GM19351 (cell line): Measurements from ENCODE around the gene TCTN1.

ENCODE experiments used
- ATAC-seq: cut with Tn5 transposase; IDR thresholded peaks from one replicate; pipeline ENCODE4 v1.9.1; 2021; ENCODE audit warnings: mild to moderate bottlenecking, moderate library complexity; ENCODE audit not compliant: unreplicated experiment

TCTN1 gene

DNA sequence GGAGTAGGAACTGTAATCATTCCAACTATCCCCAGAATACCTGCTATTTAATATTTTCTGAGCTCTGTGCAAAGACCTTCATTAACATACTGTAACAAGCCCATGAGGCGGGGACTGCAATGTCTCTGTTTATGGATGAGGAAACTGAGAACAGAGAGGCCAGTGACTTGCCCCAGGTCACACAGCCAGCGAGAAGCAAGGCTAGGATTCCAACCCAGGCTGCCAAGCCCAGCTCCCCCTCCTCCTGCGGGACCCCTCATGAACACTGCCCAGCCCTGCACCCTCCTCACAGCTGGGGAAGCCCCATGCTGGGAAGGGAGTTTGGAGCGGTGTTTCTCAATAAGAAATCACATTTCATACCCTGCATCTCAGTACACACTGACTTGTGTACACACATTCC is 64.1 kb downstream of the TCTN1 start:
- peak; percentile 6 for ATAC-seq

DNA sequence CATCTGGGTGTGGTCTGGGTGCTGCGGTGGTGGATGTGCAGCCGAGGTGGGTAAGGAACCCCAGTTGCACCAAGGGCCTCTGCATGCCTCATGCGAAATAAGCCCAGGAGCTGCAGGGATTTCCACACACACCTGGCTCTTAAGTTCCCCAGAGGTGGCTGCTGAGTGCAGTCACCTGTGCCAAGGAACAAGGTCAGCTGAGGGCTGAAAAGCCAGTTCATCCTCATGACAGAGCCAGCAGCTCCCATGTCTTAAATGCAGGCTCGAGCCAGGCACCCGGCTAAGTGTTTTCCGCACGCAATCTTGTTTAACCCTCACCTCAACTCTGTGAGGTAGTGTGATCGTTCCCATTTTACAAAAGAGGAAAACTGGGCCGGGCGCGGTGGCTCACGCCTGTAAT is 65.3 kb downstream of the TCTN1 start:
- ATAC-seq = no peak

DNA sequence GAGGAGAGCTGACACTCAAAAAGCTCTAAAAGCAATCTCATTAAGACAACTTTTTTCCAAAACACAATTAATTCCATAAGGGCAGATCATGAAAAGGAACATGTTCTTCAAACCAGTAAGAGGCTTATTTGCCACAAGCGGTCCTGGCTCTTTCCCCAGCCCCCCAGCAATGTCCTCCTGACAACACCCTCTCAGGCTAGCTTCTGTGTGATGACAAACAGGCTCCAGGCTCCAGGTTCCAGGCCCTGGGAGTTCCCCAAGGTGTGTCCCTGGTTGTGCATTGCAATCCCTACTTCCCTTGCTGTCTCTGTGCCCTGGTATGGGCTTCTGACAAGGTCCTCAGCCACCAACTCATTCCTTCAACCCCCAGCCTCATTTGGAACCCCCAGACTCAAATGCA is 66.1 kb downstream of the TCTN1 start:
- no peak for ATAC-seq

- ATAC-seq = no peak
Measured at GRCh38 chr12:110683888-110684287, 70.0 kb downstream of the TCTN1 start.

DNA sequence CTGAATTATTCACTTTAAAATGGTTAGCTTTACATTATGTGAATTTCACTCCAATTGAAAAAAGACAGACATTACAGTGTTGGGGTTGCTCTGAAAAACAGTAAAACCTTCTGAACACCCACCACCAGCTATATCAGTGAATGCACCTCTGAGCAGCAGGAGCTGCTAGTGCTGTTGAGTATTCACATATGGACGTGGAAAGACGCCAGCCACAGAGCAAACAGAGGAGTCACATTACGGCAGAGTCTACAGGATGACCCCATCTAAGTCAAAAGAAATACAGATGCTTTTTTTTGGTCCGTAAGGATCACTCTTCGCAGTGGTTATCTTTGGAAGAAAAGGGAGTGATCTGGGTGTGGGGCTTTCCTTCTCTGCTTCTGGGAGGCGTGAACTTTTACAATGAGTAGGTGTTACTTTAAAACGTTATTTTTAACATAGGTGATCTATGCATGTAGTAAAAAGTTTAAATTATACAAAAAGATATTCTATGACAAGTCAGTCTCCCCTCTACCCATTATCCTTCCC is 70.4 kb downstream of the TCTN1 start:
- no peak for ATAC-seq

GRCh38 chr12:110686294-110686903 is 72.5 kb downstream of the TCTN1 start:
- no peak for ATAC-seq

GRCh38 chr12:110687396-110688169 is 73.7 kb downstream of the TCTN1 start:
- no peak for ATAC-seq

GRCh38 chr12:110688446-110689280 is 74.7 kb downstream of the TCTN1 start, which contains the start of gene HVCN1:
Gene HVCN1, minus strand, starts transcription at chr12:110689115. Its CDS starts 5,870 bp downstream, at chr12:110683245.
- ATAC-seq = peak; percentile 25

- peak; percentile 64 for ATAC-seq
Measured at GRCh38 chr12:110689281-110690126, 75.6 kb downstream of the TCTN1 start.

GRCh38 chr12:110690127-110690430 is 76.2 kb downstream of the TCTN1 start:
- no peak for ATAC-seq

DNA sequence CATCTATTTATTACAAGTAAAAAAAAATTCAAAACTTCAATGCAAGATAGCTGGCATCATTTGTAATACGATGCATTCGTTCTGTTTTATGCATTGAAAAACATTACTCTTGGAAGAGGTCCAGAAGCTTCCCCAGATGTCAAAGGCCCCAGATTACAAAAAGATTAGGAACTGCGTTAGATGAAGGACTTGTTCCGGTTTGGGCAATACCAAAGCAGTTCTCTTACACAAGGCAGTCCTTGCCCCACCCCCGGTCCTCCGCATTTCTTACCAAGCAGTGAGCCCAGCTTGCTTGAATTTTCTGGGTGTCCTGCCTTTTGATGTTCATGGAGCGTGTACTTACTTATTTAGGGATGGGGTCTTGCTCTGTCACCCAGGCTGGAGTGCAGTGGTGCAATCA is 79.8 kb downstream of the TCTN1 start:
- ATAC-seq = no peak

GRCh38 chr12:110694330-110694901 is 80.5 kb downstream of the TCTN1 start:
- ATAC-seq = no peak

- no peak for ATAC-seq
Measured at GRCh38 chr12:110696283-110696682, 82.4 kb downstream of the TCTN1 start.

- ATAC-seq = no peak
Measured at GRCh38 chr12:110697236-110697635, 83.3 kb downstream of the TCTN1 start.

DNA sequence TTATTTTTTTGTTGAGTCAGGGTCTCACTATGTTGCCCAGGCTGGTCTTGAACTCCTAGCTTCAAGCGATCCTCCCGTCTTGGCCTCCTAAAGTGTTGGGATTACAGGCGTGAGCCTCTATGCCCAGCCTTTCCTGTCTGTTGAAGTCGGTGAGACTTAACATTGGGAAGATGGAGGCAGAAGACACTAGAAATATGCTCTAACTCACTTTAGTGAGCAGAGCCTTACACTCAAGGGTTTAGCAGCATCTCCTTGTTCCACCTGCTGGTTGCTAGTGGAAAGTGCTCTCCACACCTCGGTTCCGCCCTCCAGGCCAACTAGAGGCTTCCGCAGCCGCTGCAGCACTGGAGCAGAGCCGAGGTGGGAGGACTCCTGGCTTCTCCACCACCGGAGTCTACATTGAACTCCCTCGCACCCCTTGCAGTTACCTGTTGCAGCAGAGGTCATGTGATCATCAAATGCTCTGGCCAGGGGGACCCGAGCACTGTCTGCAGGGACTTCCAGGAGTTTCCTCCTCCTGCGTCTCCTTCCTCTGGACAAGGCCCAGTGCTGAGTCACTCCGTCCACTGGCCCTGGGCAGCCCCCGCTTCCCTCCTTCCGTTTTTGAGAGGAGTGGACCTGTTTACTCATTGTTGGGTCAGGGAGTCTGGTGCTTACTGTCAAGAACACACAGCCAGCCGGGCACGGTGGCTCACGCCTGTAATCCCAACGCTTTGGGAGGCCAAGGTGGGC is 84.4 kb downstream of the TCTN1 start:
- ATAC-seq = peak; percentile 93
